Osteocyte (in vitro differentiated cells): ENCODE results near the gene ALX4. TPM values are rescaled to one million over a fixed set of nuclear protein-coding genes. Genes with fewer than 3 reads are reported as not detected.
A peak's percentile ranks its signal among the peaks of the same experiment; 100 is the strongest.

Experiments
- DNase-seq: peaks from one replicate; pipeline ENCODE4 v3.0.0; 2021; ENCODE audit warnings: mixed read lengths; ENCODE audit not compliant: unreplicated experiment; ENCODE audit errors: extremely low spot score
- H3K27ac Mint-ChIP-seq: one replicate; pipeline ENCODE4 v1.8.0; 2021; ENCODE audit warnings: mild to moderate bottlenecking, mixed read lengths; ENCODE audit not compliant: unreplicated experiment
- H3K27me3 Mint-ChIP-seq: one replicate; pipeline ENCODE4 v1.8.0; 2021; ENCODE audit warnings: mixed read lengths; ENCODE audit not compliant: unreplicated experiment
- H3K36me3 Mint-ChIP-seq: one replicate; pipeline ENCODE4 v1.8.0; 2021; ENCODE audit warnings: mixed read lengths; ENCODE audit not compliant: unreplicated experiment
- H3K4me1 Mint-ChIP-seq: one replicate; pipeline ENCODE4 v1.8.0; 2021; ENCODE audit warnings: mixed read lengths; ENCODE audit not compliant: unreplicated experiment
- H3K4me3 Mint-ChIP-seq: one replicate; pipeline ENCODE4 v1.8.0; 2021; ENCODE audit warnings: mild to moderate bottlenecking, moderate library complexity, mixed read lengths; ENCODE audit not compliant: unreplicated experiment
- H3K9me3 Mint-ChIP-seq: one replicate; pipeline ENCODE4 v1.8.0; 2021; ENCODE audit warnings: mixed read lengths; ENCODE audit not compliant: unreplicated experiment
- CTCF ChIP-seq: fragments of 200-600 bp; sonication (generic); IDR thresholded peaks from 2 replicates; pipeline ENCODE4 v1.5.0; 2021; ENCODE audit warnings: antibody characterized with exemption, mild to moderate bottlenecking, moderate library complexity
- total RNA-seq: library from RNA; stranded (reverse); gene quantifications from 2 replicates; pipeline ENCODE4 v1.2.1, GENCODE V29; 2021

Gene ALX4
- total RNA-seq, 1 donor from 2014 or later, result not detected

GRCh38 chr11:44286911-44287310 lies 23.0 kb downstream of the ALX4 start:
- Mint-ChIP-seq H3K27ac (no peak overlapping the region), H3K4me1 (peaks cover 2% of the 10 kb centered on the region), H3K9me3 (no peaks in the 10 kb centered on the region)

GRCh38 chr11:44286268-44286880 lies 23.6 kb downstream of the ALX4 start:
- TF ChIP-seq CTCF, result peak; percentile 89
- H3K36me3 Mint-ChIP-seq, result no peaks in the 10 kb centered on the region

More at GRCh38 chr11:44286911-44287310, 23.0 kb downstream of the ALX4 start:
- Mint-ChIP-seq H3K36me3 (no peaks in the 10 kb centered on the region), H3K27me3 (peaks cover 8% of the 10 kb centered on the region), H3K4me3 (no peak overlapping the region)
- no peak for DNase-seq
- no peak for TF ChIP-seq CTCF

GRCh38 chr11:44285756-44286155 lies 24.2 kb downstream of the ALX4 start:
- Mint-ChIP-seq H3K4me3 (no peak overlapping the region), H3K36me3 (no peaks in the 10 kb centered on the region), H3K9me3 (no peaks in the 10 kb centered on the region), H3K27ac (no peak overlapping the region), H3K4me1 (peaks cover 2% of the 10 kb centered on the region), H3K27me3 (peaks cover 8% of the 10 kb centered on the region)
- no peak for DNase-seq
- TF ChIP-seq CTCF, result no peak

More at GRCh38 chr11:44286268-44286880, 23.6 kb downstream of the ALX4 start:
- Mint-ChIP-seq H3K9me3 (no peaks in the 10 kb centered on the region), H3K4me1 (peaks cover 2% of the 10 kb centered on the region), H3K27me3 (peaks cover 8% of the 10 kb centered on the region), H3K27ac (no peak overlapping the region), H3K4me3 (no peak overlapping the region)
- DNase-seq, result no peak

GRCh38 chr11:44282620-44283019 lies 27.3 kb downstream of the ALX4 start:
- DNase-seq, result no peak
- Mint-ChIP-seq H3K27ac (no peak overlapping the region), H3K4me1 (peaks cover 2% of the 10 kb centered on the region), H3K36me3 (no peaks in the 10 kb centered on the region), H3K27me3 (no peaks in the 10 kb centered on the region), H3K9me3 (no peaks in the 10 kb centered on the region), H3K4me3 (no peak overlapping the region)
- TF ChIP-seq CTCF, result no peak

- no peak for TF ChIP-seq CTCF
- H3K9me3 Mint-ChIP-seq, result no peaks in the 10 kb centered on the region
- no peak overlapping the region for H3K27ac Mint-ChIP-seq
- peaks cover under 1% of the 10 kb centered on the region for H3K4me1 Mint-ChIP-seq
- no peak overlapping the region for H3K4me3 Mint-ChIP-seq
- no peaks in the 10 kb centered on the region for H3K27me3 Mint-ChIP-seq
- no peaks in the 10 kb centered on the region for H3K36me3 Mint-ChIP-seq
- DNase-seq, result no peak
These were observed 28.8 kb downstream of the ALX4 start for GRCh38 chr11:44281151-44281550.
